HPDE6-E6E7 (cell line): ENCODE measurements around the gene ANKRD24.
A peak's percentile ranks its signal among the peaks of the same experiment; 100 is the strongest.
"Not testable (repeated sequence)": the region's sequence is repeated elsewhere in the genome, so short reads cannot be mapped to it uniquely, and the experiment has no call there.

Experiments
- DNase-seq: peaks from one replicate; pipeline ENCODE4 v3.0.0; 2011; ENCODE audit warnings: missing footprints; ENCODE audit errors: extremely low spot score

ANKRD24 gene

DNA sequence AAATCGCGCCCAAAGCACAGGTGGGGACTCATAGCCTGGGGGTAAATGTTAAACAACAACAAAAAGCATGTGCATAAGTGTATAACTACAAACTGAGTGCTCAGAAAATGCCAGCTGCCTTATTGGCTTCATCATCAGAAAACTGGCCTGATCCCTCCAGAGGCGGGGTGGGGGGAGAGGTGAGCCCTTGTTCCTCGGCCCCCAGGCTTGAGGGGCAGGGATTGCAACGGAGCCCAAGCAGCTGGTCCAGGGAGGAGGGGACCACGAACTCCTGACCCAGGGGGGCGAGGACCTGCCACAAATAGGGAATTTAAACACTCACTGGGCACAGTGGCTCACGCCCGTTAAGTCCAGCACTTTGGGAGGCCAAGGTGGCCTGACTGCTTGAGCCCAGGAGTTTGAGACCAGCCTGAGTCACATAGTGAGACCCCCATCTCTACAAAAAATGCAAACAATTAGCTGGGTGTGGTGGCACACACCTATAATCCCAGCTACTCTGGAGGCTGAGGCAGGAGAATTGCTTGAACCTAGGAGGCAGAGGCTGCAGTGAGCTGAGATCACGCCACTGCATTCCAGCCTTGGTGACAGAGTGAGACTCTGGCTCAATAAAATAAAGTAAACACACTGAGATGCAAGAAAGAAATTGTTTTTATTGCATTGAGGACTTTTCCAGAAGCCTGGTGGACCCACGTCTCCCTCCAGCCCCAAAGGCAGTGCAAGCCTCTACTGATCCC lies 8.8 kb upstream of the ANKRD24 start:
- DNase-seq, result no peak

GRCh38 chr19:4174213-4174894 lies 8.1 kb upstream of the ANKRD24 start:
- DNase-seq, result no peak

DNA sequence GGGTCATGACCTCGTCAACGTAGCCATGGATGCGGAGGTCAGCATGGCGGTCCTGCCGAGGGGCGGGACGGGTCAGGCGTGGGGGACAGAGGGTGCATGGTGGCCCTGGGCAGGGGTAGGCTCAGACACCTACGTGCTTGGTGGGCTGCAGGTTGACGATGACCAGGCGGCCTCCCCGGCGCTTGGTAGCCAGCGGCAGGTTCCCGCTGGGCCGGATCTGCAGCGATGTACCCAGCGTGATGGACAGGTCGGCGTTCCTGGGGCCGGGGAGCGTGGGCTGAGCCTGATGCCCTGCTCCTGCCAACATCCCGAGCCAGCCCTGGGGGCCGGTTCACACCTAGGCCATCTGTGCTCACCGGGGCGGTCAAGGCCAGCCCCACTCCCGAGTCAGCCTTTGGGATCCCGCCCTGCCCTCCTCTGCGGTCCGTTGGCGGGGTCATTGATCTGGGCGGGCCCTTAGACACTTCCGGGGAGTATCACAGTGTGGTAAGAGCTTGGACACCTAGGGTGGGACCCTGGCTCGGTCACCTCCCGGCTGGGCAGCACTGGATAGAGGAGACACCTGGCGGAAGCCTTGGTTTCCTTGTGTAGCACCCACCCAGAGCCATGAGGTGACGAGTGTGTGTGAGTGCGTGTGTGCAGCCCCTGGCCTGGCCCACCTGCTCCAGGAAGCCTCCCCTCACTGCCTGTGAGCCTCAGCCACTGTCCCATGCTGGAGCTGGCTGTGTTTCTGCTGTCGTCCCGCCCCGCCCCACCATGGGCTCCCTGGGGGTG lies 7.4 kb upstream of the ANKRD24 start:
- no peak for DNase-seq

DNA sequence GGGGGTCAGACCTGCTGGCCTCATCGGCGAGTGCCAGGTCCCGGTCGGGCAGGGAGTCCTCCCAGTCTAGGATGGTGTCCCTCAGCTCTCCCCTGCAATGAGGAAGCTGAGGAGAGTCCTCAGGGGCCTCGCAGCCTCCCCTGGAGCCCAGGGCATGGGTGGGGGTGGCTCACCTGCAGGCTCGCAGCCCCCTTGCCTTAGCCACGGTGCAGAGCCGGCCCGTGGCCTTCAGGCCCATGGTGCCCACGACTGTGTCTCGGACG lies 6.9 kb upstream of the ANKRD24 start:
- no peak for DNase-seq

- DNase-seq, result no peak
These were observed 5.3 kb upstream of the ANKRD24 start for GRCh38 chr19:4177146-4177545.

DNA sequence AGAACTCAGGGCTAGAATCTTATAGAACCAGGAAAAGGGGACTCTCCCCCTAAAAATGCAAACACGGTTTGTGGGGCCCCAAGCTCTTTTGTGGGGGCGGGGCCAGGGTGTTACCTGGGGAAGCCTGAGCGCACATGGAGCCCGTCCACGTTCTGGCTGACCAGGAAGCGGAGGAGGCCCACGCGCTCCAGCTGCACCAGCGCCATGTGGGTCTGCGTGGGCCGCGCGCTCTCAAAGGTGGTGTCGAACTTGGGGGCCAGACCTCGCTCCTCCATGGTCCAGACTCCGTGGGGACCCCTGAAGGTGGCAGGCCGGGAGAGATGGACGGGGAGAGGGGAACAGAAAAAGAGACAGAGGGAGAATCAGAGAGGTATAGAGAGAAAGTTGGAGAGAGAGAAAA lies 3.5 kb upstream of the ANKRD24 start:
- DNase-seq, result no peak

GRCh38 chr19:4181053-4181508 lies 1.4 kb upstream of the ANKRD24 start:
- DNase-seq, result no peak

- no peak for DNase-seq
These were observed 1.7 kb downstream of the ANKRD24 start for GRCh38 chr19:4183967-4184717.

DNA sequence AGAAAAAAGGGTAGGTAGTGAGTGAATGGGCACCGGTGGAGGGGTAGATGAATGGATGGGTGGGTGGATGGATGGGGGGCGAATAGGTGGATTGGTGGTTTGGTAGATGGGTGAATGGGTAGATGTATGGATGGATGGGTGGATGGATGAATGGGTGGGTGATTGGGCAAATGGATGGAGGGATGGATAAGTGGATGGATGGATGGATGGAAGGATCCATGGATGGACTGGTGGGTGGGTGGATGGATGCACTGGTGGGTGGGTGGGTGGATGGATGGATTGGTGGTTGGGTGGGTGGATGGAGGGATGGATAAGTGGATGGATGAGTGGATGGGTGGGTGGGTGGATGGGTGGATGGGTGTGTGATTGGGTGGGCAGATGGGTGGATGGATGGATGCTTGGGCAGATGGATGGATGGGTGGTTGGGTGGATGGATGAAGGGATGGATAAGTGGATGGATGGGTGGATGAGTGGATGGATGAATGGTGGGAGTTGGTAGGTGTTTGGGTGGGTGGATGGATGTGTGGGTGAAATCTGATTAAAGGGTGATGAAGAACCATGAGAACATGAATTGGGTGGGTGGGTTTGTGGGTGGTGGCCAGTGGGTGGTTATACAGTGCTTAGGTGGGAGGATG lies 2.3 kb downstream of the ANKRD24 start:
- DNase-seq, result no peak

GRCh38 chr19:4185413-4186086 lies 3.1 kb downstream of the ANKRD24 start:
- no peak for DNase-seq

- DNase-seq, result peak; percentile 67
These were observed 3.9 kb downstream of the ANKRD24 start for GRCh38 chr19:4186087-4186993.

DNA sequence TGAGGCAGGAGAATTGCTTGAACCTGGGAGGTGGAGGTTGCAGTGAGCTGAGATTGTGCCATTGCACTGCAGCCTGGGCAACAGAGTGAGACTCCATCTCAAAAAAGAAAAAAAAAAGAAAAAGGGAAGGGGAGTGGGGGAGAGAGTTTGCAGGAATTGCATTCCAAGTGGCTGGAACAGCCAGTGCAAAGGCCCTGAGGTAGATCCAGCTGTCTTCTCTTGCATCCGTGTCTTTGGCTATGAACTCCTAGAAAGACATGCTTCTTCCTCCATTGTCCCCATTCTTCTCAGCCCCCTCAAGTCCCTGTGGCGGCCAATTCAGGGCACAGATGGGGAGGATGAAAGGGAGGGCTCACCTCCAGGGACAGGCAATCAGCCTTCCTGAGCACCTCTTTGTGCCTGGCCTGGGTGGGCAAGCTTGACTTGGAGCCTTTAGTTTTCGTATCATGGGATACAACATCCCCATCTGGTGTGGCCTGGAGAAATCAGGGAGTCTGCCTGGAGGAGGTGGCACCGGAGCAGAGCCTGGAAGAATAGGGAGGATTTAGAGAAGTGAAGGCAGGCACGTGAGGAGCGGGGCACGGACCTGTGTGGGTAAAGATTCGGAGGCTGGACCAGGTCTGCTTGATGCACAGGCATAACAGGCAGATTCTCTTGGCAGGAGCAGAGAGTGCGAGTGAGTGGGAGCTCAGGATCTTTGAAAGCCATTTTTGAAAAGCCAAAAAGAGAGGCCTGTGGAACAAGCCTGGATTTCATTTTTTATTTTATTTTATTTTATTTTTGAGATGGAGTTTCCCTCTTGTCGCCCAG lies 5.0 kb downstream of the ANKRD24 start:
- DNase-seq, result no peak

DNA sequence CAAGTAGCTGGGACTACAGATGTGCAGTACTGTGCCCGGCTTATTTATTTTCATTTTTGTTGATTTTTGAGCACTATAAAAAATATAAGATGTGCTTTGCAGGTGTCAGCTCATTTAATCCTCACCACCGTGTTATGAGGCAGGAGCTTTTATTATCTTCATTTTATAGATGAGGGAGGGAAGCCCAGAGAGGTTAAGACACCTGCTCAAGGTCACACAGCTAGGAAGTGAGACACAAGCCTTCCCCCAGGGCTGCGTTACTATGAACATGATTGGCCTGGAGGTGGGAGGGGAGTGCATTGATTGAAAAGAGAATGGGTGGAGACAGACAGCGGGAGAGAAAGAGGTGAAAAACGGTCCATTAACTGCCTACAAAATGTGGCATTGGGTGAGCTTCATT lies 7.2 kb downstream of the ANKRD24 start:
- DNase-seq, result no peak

GRCh38 chr19:4192537-4192936 lies 10.0 kb downstream of the ANKRD24 start:
- DNase-seq, result not testable (repeated sequence)

GRCh38 chr19:4194353-4194752 lies 11.9 kb downstream of the ANKRD24 start:
- no peak for DNase-seq

- DNase-seq, result no peak
These were observed 13.5 kb downstream of the ANKRD24 start for GRCh38 chr19:4196009-4196408.

DNA sequence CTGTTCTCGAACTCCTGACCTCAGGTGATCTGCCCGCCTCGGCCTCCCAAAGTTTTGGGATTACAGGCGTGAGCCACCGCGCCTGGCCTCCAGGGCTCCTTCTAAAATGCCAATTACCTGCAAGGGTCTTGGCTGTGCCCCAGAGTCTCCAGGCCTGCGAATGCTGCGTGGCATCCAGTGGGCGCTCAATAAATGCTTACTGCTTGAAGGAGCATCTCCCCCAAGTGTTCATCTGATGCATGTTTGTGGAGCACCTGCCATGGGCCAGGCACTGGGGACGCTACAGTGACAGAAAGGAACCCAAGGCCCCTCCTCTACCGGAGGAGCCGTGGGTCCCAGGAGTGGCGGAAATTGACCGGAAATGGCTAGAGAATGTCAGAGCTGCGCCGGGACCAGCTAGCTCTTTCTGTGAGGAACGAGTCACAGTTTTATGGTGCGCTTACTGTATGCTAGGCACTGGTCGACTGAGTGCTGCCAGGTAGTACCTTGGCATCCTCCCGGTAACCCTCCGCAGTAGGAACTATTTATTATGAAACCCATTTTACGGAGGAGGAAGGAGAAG lies 14.2 kb downstream of the ANKRD24 start:
- no peak for DNase-seq

GRCh38 chr19:4197228-4197624 lies 14.7 kb downstream of the ANKRD24 start:
- DNase-seq, result no peak
